ENCODE results near the gene HMGCS1. TPM values are rescaled to one million over a fixed set of nuclear protein-coding genes. Genes with fewer than 3 reads are reported as not detected.
A peak's percentile ranks its signal among the peaks of the same experiment; 100 is the strongest.

The HMGCS1 gene
- total and polyA plus RNA-seq, 2 of the 13 experiments (the other 11 are each of a cell fraction or from before 2014, with no cell fraction given), result 56.8 to 318 TPM

- TF ChIP-seq SALL1 (CRISPR knock-in tag; IDR thresholded peaks at IDR 0.05) (peak; percentile 58), NFKBIZ (CRISPR knock-in tag; IDR thresholded peaks at IDR 0.05) (no peak), MXD1 (CRISPR knock-in tag; IDR thresholded peaks at IDR 0.05) (no peak), ZNF530 (CRISPR knock-in tag; IDR thresholded peaks at IDR 0.05; ENCODE audit: low read depth) (no peak), TCF7 (IDR thresholded peaks at IDR 0.05; ENCODE audit: low read depth) (peak; percentile 30; the same call in 1 of the 2 replicates), ZNF354B (CRISPR knock-in tag; IDR thresholded peaks at IDR 0.05) (no peak), BORCS8-MEF2B (CRISPR knock-in tag; IDR thresholded peaks at IDR 0.05) (no peak), HOXA7 (CRISPR knock-in tag; IDR thresholded peaks at IDR 0.05) (no peak), MED1 (CRISPR knock-in tag; IDR thresholded peaks at IDR 0.05) (no peak), ZNF337 (CRISPR knock-in tag; IDR thresholded peaks at IDR 0.05; ENCODE audit: borderline replicate concordance, low read depth) (no peak), PBX3 (CRISPR knock-in tag; IDR thresholded peaks at IDR 0.05; ENCODE audit: borderline replicate concordance) (no peak), ZNF747 (CRISPR knock-in tag; IDR thresholded peaks at IDR 0.05; ENCODE audit: borderline replicate concordance) (no peak), TAF15 (IDR thresholded peaks at IDR 0.05; ENCODE audit: low read depth, low read length, poor library complexity, severe bottlenecking) (no peak), MXI1 (IDR thresholded peaks at IDR 0.05; ENCODE audit: borderline replicate concordance, low read depth, low read length) (no peak)
- TF ChIP-seq, protein P1, sequence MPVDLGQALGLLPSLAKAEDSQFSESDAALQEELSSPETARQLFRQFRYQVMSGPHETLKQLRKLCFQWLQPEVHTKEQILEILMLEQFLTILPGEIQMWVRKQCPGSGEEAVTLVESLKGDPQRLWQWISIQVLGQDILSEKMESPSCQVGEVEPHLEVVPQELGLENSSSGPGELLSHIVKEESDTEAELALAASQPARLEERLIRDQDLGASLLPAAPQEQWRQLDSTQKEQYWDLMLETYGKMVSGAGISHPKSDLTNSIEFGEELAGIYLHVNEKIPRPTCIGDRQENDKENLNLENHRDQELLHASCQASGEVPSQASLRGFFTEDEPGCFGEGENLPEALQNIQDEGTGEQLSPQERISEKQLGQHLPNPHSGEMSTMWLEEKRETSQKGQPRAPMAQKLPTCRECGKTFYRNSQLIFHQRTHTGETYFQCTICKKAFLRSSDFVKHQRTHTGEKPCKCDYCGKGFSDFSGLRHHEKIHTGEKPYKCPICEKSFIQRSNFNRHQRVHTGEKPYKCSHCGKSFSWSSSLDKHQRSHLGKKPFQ (CRISPR knock-in tag; IDR thresholded peaks at IDR 0.05; ENCODE audit: insufficient replicate concordance), result no peak
- TF ChIP-seq, protein P2, sequence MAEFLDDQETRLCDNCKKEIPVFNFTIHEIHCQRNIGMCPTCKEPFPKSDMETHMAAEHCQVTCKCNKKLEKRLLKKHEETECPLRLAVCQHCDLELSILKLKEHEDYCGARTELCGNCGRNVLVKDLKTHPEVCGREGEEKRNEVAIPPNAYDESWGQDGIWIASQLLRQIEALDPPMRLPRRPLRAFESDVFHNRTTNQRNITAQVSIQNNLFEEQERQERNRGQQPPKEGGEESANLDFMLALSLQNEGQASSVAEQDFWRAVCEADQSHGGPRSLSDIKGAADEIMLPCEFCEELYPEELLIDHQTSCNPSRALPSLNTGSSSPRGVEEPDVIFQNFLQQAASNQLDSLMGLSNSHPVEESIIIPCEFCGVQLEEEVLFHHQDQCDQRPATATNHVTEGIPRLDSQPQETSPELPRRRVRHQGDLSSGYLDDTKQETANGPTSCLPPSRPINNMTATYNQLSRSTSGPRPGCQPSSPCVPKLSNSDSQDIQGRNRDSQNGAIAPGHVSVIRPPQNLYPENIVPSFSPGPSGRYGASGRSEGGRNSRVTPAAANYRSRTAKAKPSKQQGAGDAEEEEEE (CRISPR knock-in tag; IDR thresholded peaks at IDR 0.05; ENCODE audit: borderline replicate concordance), result no peak
- TF ChIP-seq, protein P3, sequence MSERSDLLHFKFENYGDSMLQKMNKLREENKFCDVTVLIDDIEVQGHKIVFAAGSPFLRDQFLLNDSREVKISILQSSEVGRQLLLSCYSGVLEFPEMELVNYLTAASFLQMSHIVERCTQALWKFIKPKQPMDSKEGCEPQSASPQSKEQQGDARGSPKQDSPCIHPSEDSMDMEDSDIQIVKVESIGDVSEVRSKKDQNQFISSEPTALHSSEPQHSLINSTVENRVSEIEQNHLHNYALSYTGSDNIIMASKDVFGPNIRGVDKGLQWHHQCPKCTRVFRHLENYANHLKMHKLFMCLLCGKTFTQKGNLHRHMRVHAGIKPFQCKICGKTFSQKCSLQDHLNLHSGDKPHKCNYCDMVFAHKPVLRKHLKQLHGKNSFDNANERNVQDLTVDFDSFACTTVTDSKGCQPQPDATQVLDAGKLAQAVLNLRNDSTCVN (CRISPR knock-in tag; IDR thresholded peaks at IDR 0.05; ENCODE audit: borderline replicate concordance), result no peak
- TF ChIP-seq, protein P4, sequence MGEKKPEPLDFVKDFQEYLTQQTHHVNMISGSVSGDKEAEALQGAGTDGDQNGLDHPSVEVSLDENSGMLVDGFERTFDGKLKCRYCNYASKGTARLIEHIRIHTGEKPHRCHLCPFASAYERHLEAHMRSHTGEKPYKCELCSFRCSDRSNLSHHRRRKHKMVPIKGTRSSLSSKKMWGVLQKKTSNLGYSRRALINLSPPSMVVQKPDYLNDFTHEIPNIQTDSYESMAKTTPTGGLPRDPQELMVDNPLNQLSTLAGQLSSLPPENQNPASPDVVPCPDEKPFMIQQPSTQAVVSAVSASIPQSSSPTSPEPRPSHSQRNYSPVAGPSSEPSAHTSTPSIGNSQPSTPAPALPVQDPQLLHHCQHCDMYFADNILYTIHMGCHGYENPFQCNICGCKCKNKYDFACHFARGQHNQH (CRISPR knock-in tag; IDR thresholded peaks at IDR 0.05), result no peak
- TF ChIP-seq, protein P5, sequence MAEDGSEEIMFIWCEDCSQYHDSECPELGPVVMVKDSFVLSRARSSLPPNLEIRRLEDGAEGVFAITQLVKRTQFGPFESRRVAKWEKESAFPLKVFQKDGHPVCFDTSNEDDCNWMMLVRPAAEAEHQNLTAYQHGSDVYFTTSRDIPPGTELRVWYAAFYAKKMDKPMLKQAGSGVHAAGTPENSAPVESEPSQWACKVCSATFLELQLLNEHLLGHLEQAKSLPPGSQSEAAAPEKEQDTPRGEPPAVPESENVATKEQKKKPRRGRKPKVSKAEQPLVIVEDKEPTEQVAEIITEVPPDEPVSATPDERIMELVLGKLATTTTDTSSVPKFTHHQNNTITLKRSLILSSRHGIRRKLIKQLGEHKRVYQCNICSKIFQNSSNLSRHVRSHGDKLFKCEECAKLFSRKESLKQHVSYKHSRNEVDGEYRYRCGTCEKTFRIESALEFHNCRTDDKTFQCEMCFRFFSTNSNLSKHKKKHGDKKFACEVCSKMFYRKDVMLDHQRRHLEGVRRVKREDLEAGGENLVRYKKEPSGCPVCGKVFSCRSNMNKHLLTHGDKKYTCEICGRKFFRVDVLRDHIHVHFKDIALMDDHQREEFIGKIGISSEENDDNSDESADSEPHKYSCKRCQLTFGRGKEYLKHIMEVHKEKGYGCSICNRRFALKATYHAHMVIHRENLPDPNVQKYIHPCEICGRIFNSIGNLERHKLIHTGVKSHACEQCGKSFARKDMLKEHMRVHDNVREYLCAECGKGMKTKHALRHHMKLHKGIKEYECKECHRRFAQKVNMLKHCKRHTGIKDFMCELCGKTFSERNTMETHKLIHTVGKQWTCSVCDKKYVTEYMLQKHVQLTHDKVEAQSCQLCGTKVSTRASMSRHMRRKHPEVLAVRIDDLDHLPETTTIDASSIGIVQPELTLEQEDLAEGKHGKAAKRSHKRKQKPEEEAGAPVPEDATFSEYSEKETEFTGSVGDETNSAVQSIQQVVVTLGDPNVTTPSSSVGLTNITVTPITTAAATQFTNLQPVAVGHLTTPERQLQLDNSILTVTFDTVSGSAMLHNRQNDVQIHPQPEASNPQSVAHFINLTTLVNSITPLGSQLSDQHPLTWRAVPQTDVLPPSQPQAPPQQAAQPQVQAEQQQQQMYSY (CRISPR knock-in tag; IDR thresholded peaks at IDR 0.05), result no peak
Observed at GRCh38 chr5:43348207-43348606, 35.0 kb upstream of the HMGCS1 start (continued).
